T-helper 1 cell treated with Interleukin-12 subunit alpha and Interleukin-12 subunit beta and Interleukin-4 antibody, amounts not matched to agents 30 μg/mL and 1 μg/mL, for 36 hours (primary cell): ENCODE measurements around the gene JUND.

Experiments used
- H3K27ac Mint-ChIP-seq: one replicate; pipeline ENCODE4 v1.8.0; 2021; ENCODE audit warnings: mild to moderate bottlenecking, mixed read lengths
- H3K27me3 Mint-ChIP-seq: one replicate; pipeline ENCODE4 v1.8.0; 2021; ENCODE audit warnings: low read depth, mixed read lengths
- H3K36me3 Mint-ChIP-seq: one replicate; pipeline ENCODE4 v1.8.0; 2021; ENCODE audit warnings: low read depth, mixed read lengths
- H3K4me1 Mint-ChIP-seq: one replicate; pipeline ENCODE4 v1.8.0; 2021; ENCODE audit warnings: low read depth, mixed read lengths
- H3K4me3 Mint-ChIP-seq: one replicate; pipeline ENCODE4 v1.8.0; 2021; ENCODE audit warnings: mild to moderate bottlenecking, moderate library complexity, mixed read lengths
- H3K9me3 Mint-ChIP-seq: one replicate; pipeline ENCODE4 v1.8.0; 2021; ENCODE audit warnings: mixed read lengths

Gene JUND

DNA sequence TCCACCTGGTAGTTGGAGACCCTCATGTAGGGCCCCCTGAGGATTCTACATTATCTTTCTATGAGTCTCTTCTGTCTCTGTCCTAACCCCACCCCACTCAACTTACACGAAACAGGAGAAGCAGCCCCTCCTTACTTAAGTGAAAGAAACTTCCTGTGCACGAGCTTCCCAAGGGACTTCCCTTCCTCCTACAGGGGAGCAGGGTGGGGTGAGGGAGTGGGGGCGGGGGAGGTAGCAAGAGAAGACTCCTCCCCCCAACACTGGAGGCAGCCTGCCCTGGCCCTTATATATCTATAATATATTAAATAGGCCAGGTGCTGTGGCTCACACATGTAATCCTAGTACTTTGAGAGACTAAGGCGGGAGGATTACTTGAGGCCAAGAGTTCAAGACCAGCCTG is 49.6 kb downstream of the JUND start:
- H3K4me1 Mint-ChIP-seq = no peaks in the 10 kb centered on the region
- peaks cover 51% of the 10 kb centered on the region for H3K27me3 Mint-ChIP-seq
- H3K36me3 Mint-ChIP-seq = no peaks in the 10 kb centered on the region
- H3K9me3 Mint-ChIP-seq = peaks cover 6% of the 10 kb centered on the region
- no peak overlapping the region for H3K4me3 Mint-ChIP-seq
- no peak overlapping the region for H3K27ac Mint-ChIP-seq

- H3K27me3 Mint-ChIP-seq = peaks cover 55% of the 10 kb centered on the region
- no peak overlapping the region for H3K4me3 Mint-ChIP-seq
- H3K9me3 Mint-ChIP-seq = peaks cover 6% of the 10 kb centered on the region
- no peaks in the 10 kb centered on the region for H3K4me1 Mint-ChIP-seq
- no peaks in the 10 kb centered on the region for H3K36me3 Mint-ChIP-seq
- H3K27ac Mint-ChIP-seq = no peak overlapping the region
Observed at GRCh38 chr19:18230941-18231734, 50.3 kb downstream of the JUND start.

GRCh38 chr19:18229915-18230314 is 51.5 kb downstream of the JUND start:
- Mint-ChIP-seq H3K27me3 (peaks cover 56% of the 10 kb centered on the region), H3K4me1 (peaks cover 3% of the 10 kb centered on the region), H3K36me3 (no peaks in the 10 kb centered on the region), H3K4me3 (no peak overlapping the region), H3K27ac (no peak overlapping the region), H3K9me3 (peaks cover 6% of the 10 kb centered on the region)
